GM21717 (cell line): ENCODE data around the gene TAB2.

Experiments used
- ATAC-seq: cut with Tn5 transposase; IDR thresholded peaks from one replicate; pipeline ENCODE4 v1.9.1; 2021; ENCODE audit warnings: mild to moderate bottlenecking, moderate library complexity; ENCODE audit not compliant: unreplicated experiment

Gene TAB2, protein sequence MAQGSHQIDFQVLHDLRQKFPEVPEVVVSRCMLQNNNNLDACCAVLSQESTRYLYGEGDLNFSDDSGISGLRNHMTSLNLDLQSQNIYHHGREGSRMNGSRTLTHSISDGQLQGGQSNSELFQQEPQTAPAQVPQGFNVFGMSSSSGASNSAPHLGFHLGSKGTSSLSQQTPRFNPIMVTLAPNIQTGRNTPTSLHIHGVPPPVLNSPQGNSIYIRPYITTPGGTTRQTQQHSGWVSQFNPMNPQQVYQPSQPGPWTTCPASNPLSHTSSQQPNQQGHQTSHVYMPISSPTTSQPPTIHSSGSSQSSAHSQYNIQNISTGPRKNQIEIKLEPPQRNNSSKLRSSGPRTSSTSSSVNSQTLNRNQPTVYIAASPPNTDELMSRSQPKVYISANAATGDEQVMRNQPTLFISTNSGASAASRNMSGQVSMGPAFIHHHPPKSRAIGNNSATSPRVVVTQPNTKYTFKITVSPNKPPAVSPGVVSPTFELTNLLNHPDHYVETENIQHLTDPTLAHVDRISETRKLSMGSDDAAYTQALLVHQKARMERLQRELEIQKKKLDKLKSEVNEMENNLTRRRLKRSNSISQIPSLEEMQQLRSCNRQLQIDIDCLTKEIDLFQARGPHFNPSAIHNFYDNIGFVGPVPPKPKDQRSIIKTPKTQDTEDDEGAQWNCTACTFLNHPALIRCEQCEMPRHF

DNA sequence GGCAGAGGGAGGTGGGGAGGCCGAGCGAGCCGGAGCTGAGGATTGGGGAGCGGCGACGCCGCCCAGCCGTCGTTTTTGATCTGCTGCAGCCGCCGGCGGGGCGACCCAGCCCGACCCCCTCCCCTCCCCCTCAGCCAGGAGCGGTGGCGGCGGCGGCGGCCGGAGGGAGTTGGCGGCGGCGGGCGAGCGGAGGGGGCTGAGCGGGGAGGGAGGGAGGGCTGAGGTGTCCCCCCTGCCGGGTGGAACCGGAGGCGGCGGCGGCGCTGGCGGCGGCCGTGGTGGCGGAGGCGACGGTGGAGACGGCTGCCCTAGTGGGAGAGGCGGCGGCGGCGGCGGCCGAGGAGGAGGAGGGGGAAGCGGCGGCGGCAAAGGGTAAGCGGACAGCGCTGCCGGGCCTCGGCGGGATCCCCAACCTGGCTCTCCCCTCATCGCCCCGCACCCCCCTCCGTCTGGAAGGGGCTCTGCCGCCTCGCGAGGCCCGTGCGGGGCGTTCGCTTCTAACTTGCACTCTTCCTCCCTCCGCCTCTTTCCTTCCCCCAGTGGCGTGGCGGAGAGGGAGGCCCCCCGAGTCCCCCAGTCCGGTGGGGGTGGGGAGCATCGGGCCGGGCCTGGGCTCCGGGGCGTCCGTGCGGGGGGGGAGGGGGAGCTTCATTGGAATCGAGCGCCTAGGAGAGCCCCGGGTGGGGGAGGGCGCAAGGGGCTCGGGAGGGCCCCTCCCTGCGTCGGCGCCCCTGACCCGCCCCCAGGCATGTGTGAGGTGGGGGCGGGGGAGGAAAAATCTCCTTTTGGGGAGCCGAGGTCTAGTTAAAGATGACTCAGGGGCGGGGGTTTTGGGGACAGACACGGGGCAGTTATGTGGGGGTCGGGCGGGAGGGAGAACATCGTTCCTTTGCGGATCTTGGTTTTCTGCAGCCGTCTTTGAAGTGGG, at the start of gene TAB2:
Gene TAB2, plus strand, starts transcription at position 69 of the 928 bp plus-strand sequence. CDS start 52,286 bp downstream, outside the sequence.
- ATAC-seq = peak; percentile 33

DNA sequence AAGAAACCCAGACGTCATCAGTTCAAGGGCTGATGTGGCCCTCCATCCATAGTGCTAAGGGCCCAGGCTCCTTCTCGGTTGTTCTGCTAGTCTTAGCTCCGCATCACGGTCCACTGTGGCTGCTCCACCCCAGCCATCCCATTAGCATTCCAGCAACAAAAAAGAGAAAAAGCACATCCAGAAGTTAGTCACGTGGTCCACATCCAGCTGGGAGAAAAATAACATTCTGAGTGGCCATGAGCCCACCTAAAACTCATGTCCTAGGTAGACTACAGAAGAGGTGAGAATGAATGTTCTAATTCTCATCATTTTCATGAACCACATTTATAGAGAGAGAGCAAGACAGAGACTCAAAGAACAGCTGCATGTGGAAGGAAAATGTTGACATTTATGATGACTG, 49.4 kb upstream of the TAB2 start:
- no peak for ATAC-seq

DNA sequence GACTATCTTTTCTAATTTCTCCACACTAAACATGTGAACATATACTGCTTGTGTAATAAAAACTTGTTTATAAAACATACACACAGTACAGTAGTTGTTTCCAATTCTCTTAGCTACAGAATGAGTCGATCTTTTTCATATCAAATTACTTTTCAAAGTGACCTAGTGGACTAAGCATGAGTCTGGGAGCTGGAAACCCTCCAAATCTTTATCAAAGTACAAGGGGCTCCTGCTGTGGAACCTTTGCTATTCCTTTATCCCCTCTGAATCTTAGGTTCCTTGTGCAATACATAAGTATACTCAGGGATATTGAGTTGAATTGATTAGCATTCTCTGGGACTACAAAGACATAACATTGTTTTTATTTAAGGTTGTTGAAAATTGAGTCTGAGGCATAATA, 48.7 kb upstream of the TAB2 start:
- no peak for ATAC-seq

DNA sequence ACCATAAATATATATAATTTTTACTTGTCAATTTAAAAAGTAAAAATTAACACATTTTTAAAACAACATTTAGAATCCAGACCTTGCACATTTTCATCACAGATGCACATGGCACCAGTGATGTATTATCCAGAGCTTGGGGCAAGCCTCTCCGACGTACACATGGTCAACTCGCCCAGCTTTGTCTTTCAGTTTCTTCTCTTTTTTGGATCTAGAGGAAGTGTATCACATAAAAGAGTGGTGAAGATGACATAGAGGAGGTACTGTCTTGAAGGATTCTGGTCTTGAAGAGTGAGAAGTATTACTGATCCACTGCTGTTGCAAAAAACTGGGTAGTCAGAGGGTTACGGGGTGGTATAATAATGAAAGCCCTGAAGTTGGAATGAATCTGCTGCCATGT, 46.9 kb upstream of the TAB2 start:
- no peak for ATAC-seq

DNA sequence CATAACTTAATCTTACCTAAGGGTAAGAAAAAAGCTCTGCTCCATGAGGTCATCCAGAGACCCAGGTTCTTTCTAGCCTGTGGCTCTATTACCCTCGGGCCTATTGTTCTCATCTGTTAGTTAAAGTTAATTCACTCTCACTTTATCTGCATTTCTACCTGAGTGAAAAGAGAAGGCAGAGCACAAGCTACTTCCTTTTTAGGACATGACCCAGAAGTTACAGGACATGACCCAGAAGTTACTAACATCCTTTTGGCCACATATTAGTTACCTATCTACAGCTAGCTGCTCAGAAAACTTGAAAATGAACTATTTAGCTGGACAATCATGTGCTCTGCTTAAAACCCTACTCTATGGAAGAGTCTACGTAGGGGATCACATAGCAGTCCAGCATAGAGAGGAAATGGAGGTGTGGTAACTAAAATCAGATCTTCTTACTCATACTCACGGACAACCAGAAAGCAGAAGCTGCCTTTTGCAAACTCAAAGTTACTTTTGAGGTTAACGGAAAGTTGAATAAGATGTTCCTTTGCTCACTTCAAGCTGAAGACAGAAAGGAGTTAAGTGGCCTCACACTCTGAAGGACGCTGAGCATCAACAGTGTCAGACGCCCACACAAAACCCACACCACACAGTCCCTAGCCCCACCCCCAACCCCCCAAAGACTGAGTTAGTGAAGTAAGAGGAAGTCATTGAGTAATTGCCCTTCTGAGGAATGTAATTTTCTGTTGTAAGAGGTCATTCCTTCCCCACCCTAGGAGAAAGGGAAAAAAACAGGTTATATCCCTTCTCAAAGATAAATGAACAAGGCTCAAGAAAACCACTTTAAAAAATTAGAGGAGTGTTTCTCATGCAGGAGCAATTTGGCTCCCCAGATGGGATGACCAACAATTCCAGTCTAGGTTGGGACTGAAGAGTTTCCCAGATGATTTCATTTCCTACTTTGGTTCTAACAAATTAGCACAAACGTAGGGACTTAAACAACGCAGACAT, 45.9 kb upstream of the TAB2 start:
- peak; percentile 46 for ATAC-seq

DNA sequence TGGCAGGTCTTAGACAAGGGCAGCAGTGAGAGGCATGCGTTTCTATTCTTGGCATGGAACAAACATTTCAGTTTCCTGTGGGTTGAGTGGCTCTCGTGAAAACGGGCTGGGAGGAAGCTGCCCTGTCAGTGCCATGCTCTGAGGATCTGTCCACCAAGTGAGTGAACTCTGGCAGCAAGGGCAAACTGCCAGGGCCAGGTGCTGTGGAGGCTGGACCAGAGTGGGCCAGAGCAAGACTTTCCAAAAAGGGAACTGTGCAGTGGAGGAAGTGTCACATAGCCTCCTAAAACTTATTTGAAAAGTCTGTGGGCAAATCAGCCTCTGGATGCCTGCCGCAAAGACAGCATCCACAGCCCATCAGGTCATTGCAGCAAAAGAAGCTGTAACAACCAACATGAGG, 44.2 kb upstream of the TAB2 start:
- no peak for ATAC-seq

DNA sequence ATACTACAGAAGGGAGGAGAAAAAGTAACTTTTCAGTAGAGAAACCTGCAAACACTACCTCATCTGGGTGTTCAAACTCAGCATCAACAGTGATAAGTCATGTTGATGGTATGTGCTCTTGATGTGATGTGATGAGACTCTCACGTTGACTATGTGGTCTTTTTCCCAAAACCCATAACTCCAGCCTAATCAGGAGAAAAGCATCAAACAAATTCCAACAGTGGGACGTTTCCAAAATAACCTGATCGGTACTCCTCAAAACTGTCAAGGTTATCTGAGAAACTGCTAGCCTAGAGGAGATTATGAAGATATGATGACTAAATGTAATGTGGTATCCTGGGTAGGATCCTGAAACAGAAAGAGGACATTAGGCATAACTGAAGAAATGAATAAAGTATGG, 41.9 kb upstream of the TAB2 start:
- no peak for ATAC-seq

DNA sequence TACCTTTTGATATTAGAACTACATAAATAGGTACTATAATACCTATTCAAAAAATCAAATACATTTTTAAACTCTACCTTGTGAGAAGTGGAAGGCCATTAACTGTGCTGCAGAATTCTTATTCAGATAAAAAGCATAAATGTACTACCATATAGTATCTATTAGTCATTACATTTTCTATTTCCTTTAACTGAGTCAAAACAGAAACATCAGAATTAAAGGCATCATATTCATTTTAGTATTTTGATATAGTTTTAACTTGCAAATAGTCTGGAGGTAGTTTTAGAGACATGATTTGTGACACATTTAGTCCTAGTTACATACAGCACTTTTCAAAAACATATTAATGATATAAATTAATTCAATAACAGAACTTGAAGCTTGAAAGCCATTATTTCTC, 39.9 kb upstream of the TAB2 start:
- no peak for ATAC-seq

DNA sequence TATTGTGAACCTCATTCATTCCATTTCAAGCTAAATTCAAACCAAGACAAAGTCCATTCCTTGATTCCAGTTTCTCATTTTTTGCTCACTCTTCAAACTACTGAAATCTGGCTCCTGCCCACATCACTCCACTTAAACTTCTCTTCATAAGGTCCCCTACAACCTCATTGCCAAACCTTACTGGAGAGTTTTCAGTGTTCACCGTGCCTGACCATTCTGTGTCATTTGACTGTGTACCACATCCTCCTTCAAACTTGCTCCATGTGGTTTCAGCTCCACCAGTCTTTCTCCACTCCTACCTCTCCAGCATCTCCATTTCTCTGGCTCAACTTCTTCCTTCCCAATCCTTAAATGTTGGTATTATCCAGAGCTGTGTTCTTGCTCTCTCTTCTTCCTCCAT, 38.5 kb upstream of the TAB2 start:
- ATAC-seq = no peak

DNA sequence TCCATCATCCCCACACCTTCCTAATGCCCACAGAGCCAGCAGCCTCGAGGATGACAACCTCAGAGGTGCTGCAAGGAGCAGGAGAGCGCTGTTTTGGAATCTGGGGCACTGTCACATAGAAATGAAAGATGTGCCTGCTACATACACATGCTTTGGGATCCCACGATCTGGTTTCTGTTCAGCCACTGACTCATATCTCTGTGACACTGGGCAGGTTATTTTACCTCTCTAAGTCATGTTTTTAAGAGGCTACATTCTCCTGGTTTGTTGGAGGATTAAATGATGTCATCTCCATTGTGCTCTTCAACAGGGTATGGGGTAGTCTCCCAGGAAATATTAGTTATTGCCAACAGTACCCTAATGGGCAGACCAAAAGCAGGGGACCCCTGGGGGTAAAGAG, 32.6 kb upstream of the TAB2 start:
- ATAC-seq = no peak

DNA sequence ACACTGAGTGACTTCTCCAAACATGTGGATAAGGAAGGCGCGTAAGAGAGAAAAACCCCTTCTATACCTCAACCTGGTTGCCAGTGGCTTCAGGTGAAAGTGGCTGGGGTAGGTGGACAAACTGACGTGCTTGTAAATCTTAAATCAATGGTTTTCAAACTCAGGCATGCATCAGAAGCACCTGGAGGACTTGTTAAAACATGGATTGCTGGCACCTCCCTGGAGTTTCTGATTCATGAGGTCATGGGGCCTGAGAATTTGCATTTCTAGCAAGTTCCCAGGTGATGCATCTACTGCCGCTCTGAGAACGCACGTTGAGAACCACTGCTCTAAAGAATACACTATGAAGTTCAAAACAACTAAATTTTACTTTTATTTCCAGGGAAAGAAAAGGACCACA, 31.9 kb upstream of the TAB2 start:
- no peak for ATAC-seq

DNA sequence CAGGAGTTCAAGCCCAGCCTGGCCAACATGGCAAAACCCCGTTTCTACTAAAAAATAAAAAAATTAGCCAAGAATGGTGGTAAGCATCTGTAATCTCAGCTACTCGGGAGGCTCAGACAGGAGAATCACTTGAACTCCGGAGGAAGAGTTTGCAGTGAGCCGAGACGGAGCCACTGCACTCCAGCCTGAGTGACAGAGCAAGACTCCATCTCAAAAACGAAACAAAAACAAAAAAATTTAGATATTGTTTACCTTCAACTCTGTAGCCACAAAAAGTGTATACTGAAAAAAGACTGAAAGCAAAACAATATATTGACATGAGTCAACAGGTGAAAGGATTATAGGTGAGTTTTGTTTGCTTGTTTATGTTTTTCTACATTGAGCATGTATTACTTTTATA, 30.6 kb upstream of the TAB2 start:
- ATAC-seq = no peak

DNA sequence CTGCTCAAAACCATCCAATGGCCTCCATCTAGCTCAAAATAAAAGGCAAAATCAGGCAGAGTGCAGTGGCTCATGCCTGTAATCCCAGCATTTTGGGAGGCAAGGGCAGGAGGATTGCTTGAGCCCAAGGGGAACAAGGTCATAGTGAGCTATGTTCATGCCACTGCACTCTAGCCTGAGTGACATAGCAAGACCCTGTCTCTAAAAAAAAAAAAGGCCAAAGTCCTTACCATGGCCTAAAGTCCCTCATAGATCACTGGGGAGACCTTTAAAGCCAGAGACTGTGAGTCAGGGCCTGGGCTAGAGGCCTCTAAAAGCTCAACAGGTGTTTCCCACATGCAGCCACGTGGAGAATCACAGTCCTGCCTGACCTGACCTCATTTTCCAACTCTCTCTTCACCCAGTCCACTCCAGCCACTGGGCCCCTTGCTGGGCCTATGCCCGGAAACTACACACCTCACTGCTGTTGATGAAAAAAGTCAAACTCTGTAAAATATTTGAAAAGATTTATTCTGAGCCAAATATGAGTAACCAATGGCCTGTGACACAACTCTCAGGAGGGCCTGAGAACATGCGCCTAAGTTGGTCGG, 28.2 kb upstream of the TAB2 start:
- ATAC-seq = no peak

DNA sequence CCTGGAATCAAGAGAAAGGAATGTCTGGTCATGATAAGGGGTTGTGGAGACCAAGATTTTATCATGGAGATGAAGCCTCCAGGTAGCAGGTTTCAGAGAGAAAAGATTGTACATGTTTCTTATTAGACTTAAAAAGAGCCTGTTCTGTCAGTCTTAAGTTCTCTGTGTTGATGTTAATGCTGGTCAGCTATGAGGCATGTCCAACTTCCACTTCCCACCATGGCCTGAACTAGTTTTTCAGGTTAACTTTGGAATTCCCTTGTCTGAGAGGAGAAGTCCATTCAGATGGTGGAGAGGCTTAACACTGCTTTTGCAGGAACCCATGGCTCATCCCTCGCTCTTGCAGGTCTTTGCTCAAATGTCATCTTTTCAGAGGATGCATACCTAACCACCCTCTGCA, 27.5 kb upstream of the TAB2 start:
- no peak for ATAC-seq

DNA sequence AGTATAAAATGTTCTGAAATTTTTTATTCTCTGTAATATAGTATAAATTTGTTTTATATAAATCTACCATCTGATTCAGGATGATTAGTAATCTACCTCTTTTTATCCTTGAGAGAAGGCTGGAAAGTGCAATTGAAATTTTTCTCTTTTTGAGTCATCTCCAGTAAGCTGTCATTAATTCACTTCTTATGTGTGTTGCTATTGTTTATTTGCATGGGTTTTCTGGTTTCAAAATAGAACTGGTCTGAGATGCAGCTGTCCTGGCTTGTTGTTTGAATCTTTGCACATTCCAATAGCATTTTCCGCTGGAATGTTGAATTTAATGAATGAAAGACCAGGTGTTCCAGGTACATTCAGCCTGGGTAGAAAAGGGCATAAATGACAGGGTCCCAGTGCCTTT, 24.3 kb upstream of the TAB2 start:
- no peak for ATAC-seq

DNA sequence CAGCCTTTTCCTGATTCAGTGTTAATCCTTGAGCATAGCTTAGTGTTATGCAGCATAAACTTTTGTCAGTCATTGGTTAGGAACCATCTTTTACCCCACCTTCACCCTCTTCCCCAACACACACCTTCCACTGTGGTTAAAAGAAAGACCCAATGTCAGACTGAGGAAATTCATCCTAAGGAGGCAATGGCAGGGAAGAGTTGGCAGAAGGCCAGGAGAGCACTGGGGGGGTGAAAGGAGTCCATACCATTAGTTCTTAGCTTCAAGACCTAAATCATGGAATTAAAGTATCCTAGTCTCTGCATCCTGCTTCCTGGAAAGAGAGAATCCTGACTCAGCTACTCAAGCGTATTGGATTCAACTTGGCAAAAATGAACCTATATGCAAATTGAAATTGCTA, 16.9 kb upstream of the TAB2 start:
- no peak for ATAC-seq

DNA sequence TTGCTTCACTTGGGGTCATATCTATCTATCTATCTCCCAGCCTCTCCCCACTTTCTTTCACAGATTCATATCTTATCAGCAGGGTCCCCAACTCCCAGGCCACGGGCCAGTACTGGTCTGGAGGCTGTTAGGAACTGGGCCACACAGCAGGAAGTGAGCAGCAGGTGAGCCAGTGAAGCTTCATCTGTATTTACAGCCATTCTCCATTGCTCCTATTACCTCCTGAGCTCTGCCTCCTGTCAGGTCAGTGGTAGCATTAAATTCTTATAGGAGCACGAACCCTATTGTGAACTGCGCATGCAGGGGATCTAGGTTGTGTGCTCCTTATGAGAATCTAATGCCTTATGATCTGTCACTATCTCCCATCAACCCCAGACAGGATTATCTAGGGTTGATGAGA, 14.8 kb upstream of the TAB2 start:
- ATAC-seq = no peak

DNA sequence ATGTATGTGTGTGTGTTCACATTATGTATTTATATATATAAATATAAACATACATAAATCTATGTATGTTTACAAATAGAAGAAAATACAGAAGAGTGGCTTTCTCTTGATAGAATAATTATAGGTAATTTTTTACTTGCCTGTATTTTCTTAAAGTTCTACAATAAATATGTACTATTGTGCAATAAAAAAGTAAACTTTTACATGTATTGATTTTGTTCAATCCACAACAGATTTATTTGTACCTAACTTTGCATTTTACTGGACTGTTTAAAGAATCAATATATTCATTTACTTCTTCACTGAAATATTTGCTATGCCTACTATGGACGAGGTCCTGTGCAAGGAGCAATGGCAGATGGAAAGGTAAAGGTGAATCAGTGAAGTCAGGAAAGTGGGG, 14.0 kb upstream of the TAB2 start:
- no peak for ATAC-seq

DNA sequence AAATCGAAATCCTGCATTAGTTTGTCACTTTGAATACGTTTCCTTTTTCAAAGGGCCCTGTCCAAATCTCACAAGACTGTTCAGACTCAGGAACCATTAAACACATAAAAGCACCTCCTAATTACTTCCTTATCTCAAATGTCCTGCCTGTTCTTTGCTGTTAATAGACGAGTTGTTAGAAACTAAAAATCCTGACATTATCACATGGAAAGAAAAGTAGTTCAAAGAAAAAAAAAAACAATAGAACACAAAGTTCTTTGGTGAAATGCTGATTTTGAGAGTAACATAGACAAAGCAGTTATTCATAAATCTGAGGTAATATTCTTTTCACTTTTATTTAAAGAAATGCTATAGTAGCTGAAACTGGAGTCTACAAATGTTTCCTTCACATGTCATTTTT, 12.1 kb upstream of the TAB2 start:
- no peak for ATAC-seq

DNA sequence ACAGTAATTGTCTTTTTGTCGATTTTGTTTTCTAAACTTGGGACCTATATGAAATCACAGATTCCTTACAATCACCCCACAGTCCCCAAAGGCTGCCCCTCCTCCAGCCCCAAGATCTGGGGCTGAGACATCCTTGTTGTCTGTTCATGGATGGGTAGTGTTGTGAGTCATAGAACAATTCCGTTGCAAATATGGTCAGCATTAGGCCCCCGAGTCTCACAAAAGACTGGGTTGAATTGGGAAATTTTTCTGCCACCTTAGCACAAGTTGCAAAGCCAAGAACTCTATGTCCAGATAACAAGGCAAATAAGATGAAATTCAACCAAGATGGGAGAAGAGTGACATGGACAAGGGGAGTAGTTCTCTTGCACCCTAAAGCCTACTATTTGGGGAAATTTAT, 10.5 kb upstream of the TAB2 start:
- ATAC-seq = no peak
